ENCODE data around the gene PACSIN2. TPM values are rescaled to one million over a fixed set of nuclear protein-coding genes. Genes with fewer than 3 reads are reported as not detected.

Gene PACSIN2
- total and polyA plus RNA-seq, 10 of the 15 experiments (the other 5 are each of a cell fraction or from before 2014, with no cell fraction given): 0.93 to 78.7 (median 46.8) TPM

DNA sequence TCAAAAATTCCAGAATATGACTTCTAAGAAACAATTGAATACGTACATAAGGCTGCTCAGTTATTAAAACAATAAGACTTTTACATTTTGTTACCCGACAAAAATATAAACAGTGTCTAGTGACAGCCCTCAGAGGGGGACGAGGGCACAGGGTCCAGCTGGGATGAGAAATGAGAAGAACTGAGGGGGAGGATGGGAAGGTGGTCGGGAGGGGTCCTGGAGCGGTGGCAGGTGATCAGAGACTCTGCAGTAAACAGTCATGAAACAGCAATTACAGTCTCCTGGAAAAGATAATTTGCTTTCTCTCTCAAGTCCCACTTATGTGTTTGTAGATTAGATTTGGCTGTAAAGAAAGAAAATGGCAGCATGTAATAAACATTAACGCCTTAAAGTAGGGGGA lies 56.0 kb downstream of the PACSIN2 start:
- Histone ChIP-seq H3K9ac (ENCODE audit: control insufficient read depth, insufficient read depth, low read length) (no peak overlapping the region), H3K36me3 (ENCODE audit: control insufficient read depth in 2 of 2, insufficient read depth in 2 of 2, low read length in 1 of 2) (peaks cover 2 to 17% of the 10 kb centered on the region in 2 experiments), H3K79me2 (ENCODE audit: control insufficient read depth, insufficient read depth, low read length) (peaks cover 81% of the 10 kb centered on the region), H3K27ac (ENCODE audit: control insufficient read depth, insufficient read depth) (no peak overlapping the region), H4K20me1 (ENCODE audit: control insufficient read depth, insufficient read depth) (no peaks in the 10 kb centered on the region), H2AFZ (ENCODE audit: control insufficient read depth, low read depth, low read length) (no peak overlapping the region), H3K4me3 (no peak overlapping the region), H3K9me3 (replicated peaks; ENCODE audit: control insufficient read depth, insufficient read depth, low read length) (no peaks in the 10 kb centered on the region; the same call in 2 of the 3 replicates), H3K4me1 (ENCODE audit: control insufficient read depth, insufficient read depth, low read length) (peaks cover 11% of the 10 kb centered on the region), H3K27me3 (replicated peaks in 1 of 2; ENCODE audit: control insufficient read depth in 2 of 2, insufficient read depth in 2 of 2, low read length in 1 of 2) (no peaks in the 10 kb centered on the region), H3K4me2 (ENCODE audit: control insufficient read depth, insufficient read depth) (no peak overlapping the region)
- FAIRE-seq: no peak
- RAD21 ChIA-PET (ENCODE audit: unreplicated experiment): interaction anchor here (1.4 to 2.1 kb wide), 3 partner anchors 12 to 64 kb away, joined by 4 to 6 read pairs (median 6); no protein-coding TSS in a partner anchor
- WGBS (ENCODE audit: insufficient coverage, insufficient replicate concordance, low lambda C conversion rate, missing lambda C conversion rate): 75% methylated on average over 6 of the region's 6 CpGs
- BruUV-seq (replicated peaks): no TSS peak
- intact Hi-C loops (cut with micrococcal nuclease; ENCODE audit: unreplicated experiment): no loop called here
- no peak for ATAC-seq
- DNase-seq (ENCODE audit: low read depth, low spot score): no peak
- POLR2A ChIA-PET: no interaction called here
- TF ChIP-seq YBX1 (IDR thresholded peaks at IDR 0.05) (no peak), WRNIP1 (IDR thresholded peaks at IDR 0.05; ENCODE audit: borderline replicate concordance, low read depth, low read length) (no peak), NFXL1 (IDR thresholded peaks at IDR 0.05; ENCODE audit: borderline replicate concordance) (no peak), HCFC1 (IDR thresholded peaks at IDR 0.05; ENCODE audit: low read length) (no peak), SP1 (IDR thresholded peaks at IDR 0.05; ENCODE audit: low read depth, low read length) (no peak)
- in situ Hi-C loops (cut with MboI): no loop called here
- SMC1A ChIA-PET (ENCODE audit: uncharacterized antibody, unreplicated experiment): interaction anchor here (0.8 to 2.2 kb wide), 8 partner anchors 10 to 36 kb away, joined by 3 to 7 read pairs (median 4); no protein-coding TSS in a partner anchor
- CTCF ChIA-PET: no interaction called here

DNA sequence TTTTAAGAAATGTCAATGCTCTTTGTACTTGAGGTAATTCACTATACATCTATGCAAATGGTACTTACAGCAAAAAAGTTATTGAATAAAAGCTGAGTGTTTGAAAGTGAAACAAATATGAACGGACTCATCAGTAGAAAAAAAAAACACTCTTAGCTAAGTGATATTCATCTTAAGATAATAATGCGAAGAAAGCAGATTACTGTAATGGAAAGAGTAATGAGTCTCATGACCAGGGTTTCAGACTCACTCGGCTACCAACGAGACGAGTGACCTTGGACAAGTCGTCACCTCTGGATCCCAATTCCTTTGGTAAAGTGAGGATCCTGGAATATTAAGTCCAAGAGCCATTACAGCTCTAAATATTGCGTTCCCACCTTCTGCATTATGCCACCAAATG lies 57.0 kb downstream of the PACSIN2 start:
- BruUV-seq (replicated peaks): no TSS peak

More for the DNA sequence above, 57.0 kb downstream of the PACSIN2 start:
- FAIRE-seq (no peak), DNase-seq (ENCODE audit: low read depth, low spot score) (no peak), ATAC-seq (peak; percentile 54)
- H3K4me3 ChIP-seq: no peak overlapping the region
- no peak overlapping the region for H3K4me2 ChIP-seq (ENCODE audit: control insufficient read depth, insufficient read depth)
- peaks cover 2 to 13% of the 10 kb centered on the region in 2 experiments for H3K36me3 ChIP-seq (ENCODE audit: control insufficient read depth in 2 of 2, insufficient read depth in 2 of 2, low read length in 1 of 2)
- no peaks in the 10 kb centered on the region for H4K20me1 ChIP-seq (ENCODE audit: control insufficient read depth, insufficient read depth)
- WGBS (ENCODE audit: insufficient coverage, insufficient replicate concordance, low lambda C conversion rate, missing lambda C conversion rate): 68% methylated on average over 7 of the region's 7 CpGs
- TF ChIP-seq RFX5 (IDR thresholded peaks at IDR 0.05; ENCODE audit: low read depth, low read length) (no peak), LARP7 (IDR thresholded peaks at IDR 0.05) (no peak), RB1 (IDR thresholded peaks at IDR 0.05; ENCODE audit: borderline replicate concordance) (no peak), ZNF274 (IDR thresholded peaks at IDR 0.05; ENCODE audit: insufficient read depth, insufficient read length) (no peak), ZBED1 (IDR thresholded peaks at IDR 0.05; ENCODE audit: borderline replicate concordance) (no peak), RCOR1 (conservative IDR thresholded peaks at IDR 0.05; ENCODE audit: low read depth, low read length) (no peak), SMAD1 (IDR thresholded peaks at IDR 0.05; ENCODE audit: low read depth, partially characterized antibody) (no peak)
- TF ChIP-seq, protein P1, sequence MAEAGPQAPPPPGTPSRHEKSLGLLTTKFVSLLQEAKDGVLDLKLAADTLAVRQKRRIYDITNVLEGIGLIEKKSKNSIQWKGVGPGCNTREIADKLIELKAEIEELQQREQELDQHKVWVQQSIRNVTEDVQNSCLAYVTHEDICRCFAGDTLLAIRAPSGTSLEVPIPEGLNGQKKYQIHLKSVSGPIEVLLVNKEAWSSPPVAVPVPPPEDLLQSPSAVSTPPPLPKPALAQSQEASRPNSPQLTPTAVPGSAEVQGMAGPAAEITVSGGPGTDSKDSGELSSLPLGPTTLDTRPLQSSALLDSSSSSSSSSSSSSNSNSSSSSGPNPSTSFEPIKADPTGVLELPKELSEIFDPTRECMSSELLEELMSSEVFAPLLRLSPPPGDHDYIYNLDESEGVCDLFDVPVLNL (IDR thresholded peaks at IDR 0.05; ENCODE audit: low read depth, low read length): no peak
- in situ Hi-C loops (cut with MboI) (no loop called here), intact Hi-C loops (cut with micrococcal nuclease; ENCODE audit: unreplicated experiment) (no loop called here)
- CTCF ChIA-PET: interaction anchor here (0.7 to 1.5 kb wide), 6 partner anchors 10 to 90 kb away, joined by 3 to 5 read pairs (median 4); no protein-coding TSS in a partner anchor
- SMC1A ChIA-PET (ENCODE audit: uncharacterized antibody, unreplicated experiment): interaction anchor here (0.8 to 1.6 kb wide), 10 partner anchors 8 to 65 kb away, joined by 3 to 10 read pairs (median 4); no protein-coding TSS in a partner anchor
- H3K9ac ChIP-seq (ENCODE audit: control insufficient read depth, insufficient read depth, low read length): no peak overlapping the region
- H2AFZ ChIP-seq (ENCODE audit: control insufficient read depth, low read depth, low read length): no peak overlapping the region
- H3K9me3 ChIP-seq (replicated peaks; ENCODE audit: control insufficient read depth, insufficient read depth, low read length): no peaks in the 10 kb centered on the region; the same call in 2 of the 3 replicates
- peaks cover 84% of the 10 kb centered on the region for H3K79me2 ChIP-seq (ENCODE audit: control insufficient read depth, insufficient read depth, low read length)
- POLR2A ChIA-PET: interaction anchor here (0.7 to 1.5 kb wide), 2 partner anchors 11 to 24 kb away, joined by 3 to 4 read pairs; no protein-coding TSS in a partner anchor
- RAD21 ChIA-PET (ENCODE audit: unreplicated experiment): interaction anchor here (0.9 to 2.4 kb wide), 4 partner anchors 9 to 90 kb away, joined by 5 to 8 read pairs (median 6); no protein-coding TSS in a partner anchor
- peak overlapping the region; percentile 27; the same call in 1 of the 2 replicates for H3K27ac ChIP-seq (ENCODE audit: control insufficient read depth, insufficient read depth)
- no peaks in the 10 kb centered on the region for H3K27me3 ChIP-seq (replicated peaks in 1 of 2; ENCODE audit: control insufficient read depth in 2 of 2, insufficient read depth in 2 of 2, low read length in 1 of 2)
- peaks cover 11% of the 10 kb centered on the region for H3K4me1 ChIP-seq (ENCODE audit: control insufficient read depth, insufficient read depth, low read length)

Measured in GM12878 (cell line).